OCI-LY7 (cell line): ENCODE results near the gene SALL3.

Source experiments
- CTCF ChIP-seq: fragments of 200-600 bp; sonication (generic); conservative IDR thresholded peaks from 2 replicates; pipeline ENCODE4 v1.5.1; 2014; ENCODE audit warnings: mild to moderate bottlenecking, antibody characterized with exemption, low read length, moderate library complexity, mixed read lengths
- EZH2phosphoT487 ChIP-seq: fragments of 200-600 bp; sonication (generic); IDR thresholded peaks from 2 replicates; pipeline ENCODE4 v1.6.1; 2018; ENCODE audit warnings: low read depth, borderline replicate concordance, mild to moderate bottlenecking, mixed run types, antibody characterized with exemption, low read length, moderate library complexity, mixed read lengths

- TF ChIP-seq CTCF (peak; percentile 35), EZH2phosphoT487 (no peak)
Observed at GRCh38 chr18:79026491-79026890, 46.9 kb downstream of the SALL3 start.
